ENCODE measurements around the gene PHF1. TPM values are rescaled to one million over a fixed set of nuclear protein-coding genes. Genes with fewer than 3 reads are reported as not detected.

PHF1 gene
- polyA plus RNA-seq, 1 donor from 2014 or later, result 102 TPM

DNA sequence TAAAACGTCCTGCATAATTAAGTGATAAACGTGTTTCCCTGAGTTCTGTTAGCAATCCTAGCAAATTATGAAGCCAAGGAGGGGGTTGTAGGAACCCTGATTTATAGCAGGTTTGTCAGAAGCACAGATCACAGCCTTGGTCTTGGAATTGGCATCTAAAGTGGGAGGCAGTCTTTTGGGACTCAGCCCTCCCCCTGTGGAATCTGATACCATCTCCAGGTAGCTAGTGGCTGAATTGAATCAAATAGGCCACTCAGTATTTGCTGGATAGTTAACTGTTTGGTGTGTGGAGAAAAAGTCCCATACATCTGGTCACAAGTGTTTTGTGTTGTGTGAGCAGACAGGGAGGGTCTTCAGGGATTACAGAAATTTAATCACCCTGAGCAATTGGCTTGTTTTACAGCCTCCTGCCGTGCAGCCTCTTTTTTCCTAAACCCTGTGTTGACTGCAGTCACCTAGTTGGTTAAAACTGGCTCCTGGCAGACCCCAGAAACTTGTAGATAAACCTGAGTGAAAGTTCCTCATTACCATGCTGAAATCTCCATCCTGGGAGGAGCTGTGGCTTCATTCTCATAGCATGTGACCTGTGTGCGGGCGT lies 38.2 kb upstream of the PHF1 start:
- no peak overlapping the region for H3K4me2 ChIP-seq (ENCODE audit: low read length)
- H2AFZ ChIP-seq (ENCODE audit: low read depth, low read length), result no peak overlapping the region

GRCh38 chr6:33373960-33374910 lies 36.6 kb upstream of the PHF1 start:
- Histone ChIP-seq H4K20me1 (ENCODE audit: insufficient read depth) (no peaks in the 10 kb centered on the region), H3K4me2 (ENCODE audit: low read length) (no peak overlapping the region), H3K9me2 (ENCODE audit: insufficient read depth, low read length) (no peaks in the 10 kb centered on the region), H3K36me3 (ENCODE audit: insufficient read depth, low read length) (no peaks in the 10 kb centered on the region), H2AFZ (ENCODE audit: low read depth, low read length) (no peak overlapping the region), H3K79me2 (replicated peaks; ENCODE audit: insufficient read depth, low read length) (no peaks in the 10 kb centered on the region), H3K27me3 (ENCODE audit: insufficient read depth, low read depth, low read length) (no peaks in the 10 kb centered on the region), H3K4me3 (ENCODE audit: low read length) (no peak overlapping the region), H3F3A (ENCODE audit: insufficient read depth, low read length, poor library complexity, severe bottlenecking) (no peaks in the 10 kb centered on the region), H3K27ac (ENCODE audit: low read length) (no peak overlapping the region), H3K9ac (ENCODE audit: low read length) (no peak overlapping the region), H3K9me3 (ENCODE audit: low read length) (no peaks in the 10 kb centered on the region)
- TF ChIP-seq EP300 (conservative IDR thresholded peaks at IDR 0.05; ENCODE audit: poor library complexity, severe bottlenecking) (no peak), TAF1 (IDR thresholded peaks at IDR 0.05; ENCODE audit: low read depth) (no peak), RAD21 (conservative IDR thresholded peaks at IDR 0.05) (no peak), SMC3 (conservative IDR thresholded peaks at IDR 0.05; ENCODE audit: poor library complexity) (no peak), EZH2 (IDR thresholded peaks at IDR 0.05; ENCODE audit: borderline replicate concordance, insufficient read depth, low read length, poor library complexity, severe bottlenecking) (no peak)
- TF ChIP-seq, protein P1, sequence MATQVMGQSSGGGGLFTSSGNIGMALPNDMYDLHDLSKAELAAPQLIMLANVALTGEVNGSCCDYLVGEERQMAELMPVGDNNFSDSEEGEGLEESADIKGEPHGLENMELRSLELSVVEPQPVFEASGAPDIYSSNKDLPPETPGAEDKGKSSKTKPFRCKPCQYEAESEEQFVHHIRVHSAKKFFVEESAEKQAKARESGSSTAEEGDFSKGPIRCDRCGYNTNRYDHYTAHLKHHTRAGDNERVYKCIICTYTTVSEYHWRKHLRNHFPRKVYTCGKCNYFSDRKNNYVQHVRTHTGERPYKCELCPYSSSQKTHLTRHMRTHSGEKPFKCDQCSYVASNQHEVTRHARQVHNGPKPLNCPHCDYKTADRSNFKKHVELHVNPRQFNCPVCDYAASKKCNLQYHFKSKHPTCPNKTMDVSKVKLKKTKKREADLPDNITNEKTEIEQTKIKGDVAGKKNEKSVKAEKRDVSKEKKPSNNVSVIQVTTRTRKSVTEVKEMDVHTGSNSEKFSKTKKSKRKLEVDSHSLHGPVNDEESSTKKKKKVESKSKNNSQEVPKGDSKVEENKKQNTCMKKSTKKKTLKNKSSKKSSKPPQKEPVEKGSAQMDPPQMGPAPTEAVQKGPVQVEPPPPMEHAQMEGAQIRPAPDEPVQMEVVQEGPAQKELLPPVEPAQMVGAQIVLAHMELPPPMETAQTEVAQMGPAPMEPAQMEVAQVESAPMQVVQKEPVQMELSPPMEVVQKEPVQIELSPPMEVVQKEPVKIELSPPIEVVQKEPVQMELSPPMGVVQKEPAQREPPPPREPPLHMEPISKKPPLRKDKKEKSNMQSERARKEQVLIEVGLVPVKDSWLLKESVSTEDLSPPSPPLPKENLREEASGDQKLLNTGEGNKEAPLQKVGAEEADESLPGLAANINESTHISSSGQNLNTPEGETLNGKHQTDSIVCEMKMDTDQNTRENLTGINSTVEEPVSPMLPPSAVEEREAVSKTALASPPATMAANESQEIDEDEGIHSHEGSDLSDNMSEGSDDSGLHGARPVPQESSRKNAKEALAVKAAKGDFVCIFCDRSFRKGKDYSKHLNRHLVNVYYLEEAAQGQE (IDR thresholded peaks at IDR 0.05; ENCODE audit: borderline replicate concordance), result no peak
- TF ChIP-seq, protein P2, sequence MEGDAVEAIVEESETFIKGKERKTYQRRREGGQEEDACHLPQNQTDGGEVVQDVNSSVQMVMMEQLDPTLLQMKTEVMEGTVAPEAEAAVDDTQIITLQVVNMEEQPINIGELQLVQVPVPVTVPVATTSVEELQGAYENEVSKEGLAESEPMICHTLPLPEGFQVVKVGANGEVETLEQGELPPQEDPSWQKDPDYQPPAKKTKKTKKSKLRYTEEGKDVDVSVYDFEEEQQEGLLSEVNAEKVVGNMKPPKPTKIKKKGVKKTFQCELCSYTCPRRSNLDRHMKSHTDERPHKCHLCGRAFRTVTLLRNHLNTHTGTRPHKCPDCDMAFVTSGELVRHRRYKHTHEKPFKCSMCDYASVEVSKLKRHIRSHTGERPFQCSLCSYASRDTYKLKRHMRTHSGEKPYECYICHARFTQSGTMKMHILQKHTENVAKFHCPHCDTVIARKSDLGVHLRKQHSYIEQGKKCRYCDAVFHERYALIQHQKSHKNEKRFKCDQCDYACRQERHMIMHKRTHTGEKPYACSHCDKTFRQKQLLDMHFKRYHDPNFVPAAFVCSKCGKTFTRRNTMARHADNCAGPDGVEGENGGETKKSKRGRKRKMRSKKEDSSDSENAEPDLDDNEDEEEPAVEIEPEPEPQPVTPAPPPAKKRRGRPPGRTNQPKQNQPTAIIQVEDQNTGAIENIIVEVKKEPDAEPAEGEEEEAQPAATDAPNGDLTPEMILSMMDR (IDR thresholded peaks at IDR 0.05; ENCODE audit: poor library complexity, severe bottlenecking), result no peak

More for the DNA sequence above, 38.2 kb upstream of the PHF1 start:
- Histone ChIP-seq H3K9me2 (ENCODE audit: insufficient read depth, low read length) (no peaks in the 10 kb centered on the region), H4K20me1 (ENCODE audit: insufficient read depth) (no peaks in the 10 kb centered on the region), H3K9ac (ENCODE audit: low read length) (no peak overlapping the region), H3K4me3 (ENCODE audit: low read length) (no peak overlapping the region), H3K79me2 (replicated peaks; ENCODE audit: insufficient read depth, low read length) (no peaks in the 10 kb centered on the region), H3K27ac (ENCODE audit: low read length) (no peak overlapping the region), H3F3A (ENCODE audit: insufficient read depth, low read length, poor library complexity, severe bottlenecking) (no peaks in the 10 kb centered on the region), H3K9me3 (ENCODE audit: low read length) (no peaks in the 10 kb centered on the region), H3K36me3 (ENCODE audit: insufficient read depth, low read length) (no peaks in the 10 kb centered on the region), H3K27me3 (ENCODE audit: insufficient read depth, low read depth, low read length) (no peaks in the 10 kb centered on the region)
- no peak for TF ChIP-seq POLR2AphosphoS5 (IDR thresholded peaks at IDR 0.05)
- TF ChIP-seq, protein P2 (IDR thresholded peaks at IDR 0.05; ENCODE audit: poor library complexity, severe bottlenecking), result no peak
- TF ChIP-seq EZH2 (IDR thresholded peaks at IDR 0.05; ENCODE audit: borderline replicate concordance, insufficient read depth, low read length, poor library complexity, severe bottlenecking), result no peak
- no peak for TF ChIP-seq RAD21 (conservative IDR thresholded peaks at IDR 0.05)
- no peak for TF ChIP-seq TAF1 (IDR thresholded peaks at IDR 0.05; ENCODE audit: low read depth)
- TF ChIP-seq, protein P1 (IDR thresholded peaks at IDR 0.05; ENCODE audit: borderline replicate concordance), result no peak
- TF ChIP-seq EP300 (conservative IDR thresholded peaks at IDR 0.05; ENCODE audit: poor library complexity, severe bottlenecking), result no peak
- TF ChIP-seq SMC3 (conservative IDR thresholded peaks at IDR 0.05; ENCODE audit: poor library complexity), result no peak
- no peak for TF ChIP-seq MXI1 (conservative IDR thresholded peaks at IDR 0.05; ENCODE audit: poor library complexity, severe bottlenecking)
